ENCODE results near the gene RNF39.
"Not testable (repeated sequence)": the region's sequence is repeated elsewhere in the genome, so short reads cannot be mapped to it uniquely, and the experiment has no call there.

The RNF39 gene

GRCh38 chr6:30075094-30075789, at the start of gene RNF39:
Gene RNF39 (minus strand): TSS chr6:30075769. CDS start chr6:30075585, 184 bp downstream.
- no peak for DNase-seq

GRCh38 chr6:30122515-30122914, 46.9 kb upstream of the RNF39 start:
- DNase-seq = no peak

GRCh38 chr6:30121446-30122366, 46.1 kb upstream of the RNF39 start:
- no peak for DNase-seq

GRCh38 chr6:30118691-30119090, 43.1 kb upstream of the RNF39 start:
- not testable (repeated sequence) for DNase-seq

- no peak for DNase-seq
Measured at GRCh38 chr6:30116724-30117123, 41.2 kb upstream of the RNF39 start.

GRCh38 chr6:30113841-30114240, 38.3 kb upstream of the RNF39 start:
- no peak for DNase-seq

GRCh38 chr6:30113003-30113759, 37.6 kb upstream of the RNF39 start, which contains the start of gene TRIM31:
Gene TRIM31 (minus strand): TSS chr6:30113090. CDS start chr6:30112805, 285 bp downstream.
- DNase-seq = no peak

GRCh38 chr6:30112402-30112994, 36.9 kb upstream of the RNF39 start:
- no peak for DNase-seq

- no peak for DNase-seq
Measured at GRCh38 chr6:30111266-30111856, 35.8 kb upstream of the RNF39 start.

- DNase-seq = no peak
Measured at GRCh38 chr6:30104661-30105060, 29.1 kb upstream of the RNF39 start.

GRCh38 chr6:30103872-30104179, 28.3 kb upstream of the RNF39 start:
- DNase-seq = no peak

- DNase-seq = peak; percentile 86
Measured at GRCh38 chr6:30102970-30103871, 27.7 kb upstream of the RNF39 start.

- DNase-seq = peak; percentile 55
Measured at GRCh38 chr6:30102414-30102969, 26.9 kb upstream of the RNF39 start.

GRCh38 chr6:30101444-30102413, 26.2 kb upstream of the RNF39 start:
- DNase-seq = peak; percentile 82

GRCh38 chr6:30100585-30101443, 25.2 kb upstream of the RNF39 start:
- no peak for DNase-seq

- DNase-seq = no peak
Measured at GRCh38 chr6:30100154-30100553, 24.6 kb upstream of the RNF39 start.

GRCh38 chr6:30097902-30098768, 22.6 kb upstream of the RNF39 start:
- DNase-seq = no peak

GRCh38 chr6:30096829-30097228, 21.3 kb upstream of the RNF39 start:
- DNase-seq = no peak
